SK-N-SH (cell line): Measurements from ENCODE around the gene XXYLT1.

Experiments used
- CTCF ChIP-seq: fragments of 200-600 bp; sonication (generic); IDR thresholded peaks from 2 replicates; pipeline ENCODE4 v1.6.1; 2017; ENCODE audit warnings: antibody characterized with exemption, mild to moderate bottlenecking, moderate library complexity
- IRF3 ChIP-seq: fragments of 150-350 bp; IDR thresholded peaks from 2 replicates; pipeline ENCODE4 v1.6.1; 2016; ENCODE audit warnings: mild to moderate bottlenecking, low read depth, low read length

- no peak for TF ChIP-seq CTCF
- TF ChIP-seq IRF3 = no peak
These were observed 183.6 kb downstream of the XXYLT1 start for GRCh38 chr3:195087328-195087727.
